Ectodermal cell (in vitro differentiated cells): Measurements from ENCODE around the gene ST8SIA5.

Experiments
- H3K27ac ChIP-seq: 2 replicates; pipeline ENCODE4 v1.7.0; 2013; ENCODE audit warnings: mild to moderate bottlenecking, low read depth, low read length; ENCODE audit not compliant: insufficient read depth, poor library complexity, severe bottlenecking
- H3K27me3 ChIP-seq: 2 replicates; pipeline ENCODE4 v1.7.0; 2013; ENCODE audit warnings: mild to moderate bottlenecking, low read length; ENCODE audit not compliant: insufficient read depth, control insufficient read depth, poor library complexity, severe bottlenecking
- H3K36me3 ChIP-seq: one replicate; pipeline ENCODE4 v1.7.0; 2013; ENCODE audit warnings: low read length; ENCODE audit not compliant: control insufficient read depth, insufficient read depth
- H3K4me1 ChIP-seq: one replicate; pipeline ENCODE4 v1.7.0; 2013; ENCODE audit warnings: low read length; ENCODE audit not compliant: control insufficient read depth, insufficient read depth
- H3K4me3 ChIP-seq: 2 replicates; pipeline ENCODE4 v1.7.0; 2013; ENCODE audit warnings: low read depth, low read length, control low read depth; ENCODE audit not compliant: insufficient read depth
- H3K9me3 ChIP-seq: 2 replicates; pipeline ENCODE4 v1.7.0; 2013; ENCODE audit warnings: mild to moderate bottlenecking, low read length, moderate library complexity; ENCODE audit not compliant: control insufficient read depth
- WGBS, 2 experiments: methylation state at CpG; one replicate each; pipeline ENCODE4 v1.1.7; 2013; ENCODE audit warnings: missing lambda C conversion rate in 2 of 2; 5-methylcytosine and 5-hydroxymethylcytosine counted together

Gene ST8SIA5

DNA sequence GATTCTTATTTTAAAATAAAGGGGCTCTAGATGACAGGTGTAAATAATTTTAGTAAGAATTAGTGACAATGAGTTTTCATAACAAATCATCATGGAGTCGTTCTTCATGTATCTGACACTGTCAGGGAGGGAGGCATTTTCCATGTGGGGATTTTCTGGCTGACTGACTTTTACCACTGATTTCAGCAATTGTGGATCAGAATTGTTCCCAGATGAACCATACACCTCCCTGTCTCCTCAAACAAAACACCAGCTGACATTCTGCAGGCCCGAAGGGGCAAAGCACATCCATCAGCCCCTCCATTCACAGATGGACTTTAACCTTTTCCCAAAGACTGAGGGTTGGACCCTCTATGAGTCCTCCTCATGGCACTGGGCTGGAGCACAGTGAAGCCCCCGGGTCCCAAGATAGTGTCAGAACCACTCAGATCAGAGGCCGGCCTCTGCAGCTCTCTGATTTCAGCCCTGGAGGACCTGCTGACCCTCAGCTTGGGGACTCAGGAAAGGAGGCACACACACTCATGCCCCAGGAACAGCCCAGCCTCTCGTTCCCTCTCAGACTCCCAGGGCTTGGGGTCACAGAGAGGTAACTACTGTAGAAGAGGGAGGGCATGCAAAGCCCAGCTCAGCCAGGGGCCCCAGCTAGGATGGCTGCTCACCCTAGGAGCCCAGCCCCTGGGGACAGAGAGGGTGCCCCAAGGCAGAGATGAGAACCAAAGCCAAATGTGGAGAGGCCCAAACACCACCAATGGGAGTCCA is 56.6 kb downstream of the ST8SIA5 start:
- Histone ChIP-seq H3K4me3 (no peak overlapping the region), H3K4me1 (no peaks in the 10 kb centered on the region), H3K27ac (no peak overlapping the region), H3K36me3 (no peaks in the 10 kb centered on the region), H3K9me3 (no peaks in the 10 kb centered on the region), H3K27me3 (no peaks in the 10 kb centered on the region)
- 87 to 88% methylated on average over 5 of the region's 5 CpGs for WGBS, 2 experiments

- Histone ChIP-seq H3K4me3 (no peak overlapping the region), H3K27me3 (no peaks in the 10 kb centered on the region)
Observed at GRCh38 chr18:46696702-46697101, 60.2 kb downstream of the ST8SIA5 start.

GRCh38 chr18:46696268-46696667 is 60.6 kb downstream of the ST8SIA5 start:
- Histone ChIP-seq H3K4me1 (no peaks in the 10 kb centered on the region), H3K27me3 (no peaks in the 10 kb centered on the region), H3K9me3 (no peaks in the 10 kb centered on the region), H3K4me3 (no peak overlapping the region), H3K27ac (no peak overlapping the region), H3K36me3 (no peaks in the 10 kb centered on the region)
- 91 to 93% methylated on average over 3 of the region's 3 CpGs for WGBS, 2 experiments

More at GRCh38 chr18:46696702-46697101, 60.2 kb downstream of the ST8SIA5 start:
- no peak overlapping the region for H3K27ac ChIP-seq
- H3K36me3 ChIP-seq: no peaks in the 10 kb centered on the region
- no peaks in the 10 kb centered on the region for H3K9me3 ChIP-seq
- no peaks in the 10 kb centered on the region for H3K4me1 ChIP-seq

DNA sequence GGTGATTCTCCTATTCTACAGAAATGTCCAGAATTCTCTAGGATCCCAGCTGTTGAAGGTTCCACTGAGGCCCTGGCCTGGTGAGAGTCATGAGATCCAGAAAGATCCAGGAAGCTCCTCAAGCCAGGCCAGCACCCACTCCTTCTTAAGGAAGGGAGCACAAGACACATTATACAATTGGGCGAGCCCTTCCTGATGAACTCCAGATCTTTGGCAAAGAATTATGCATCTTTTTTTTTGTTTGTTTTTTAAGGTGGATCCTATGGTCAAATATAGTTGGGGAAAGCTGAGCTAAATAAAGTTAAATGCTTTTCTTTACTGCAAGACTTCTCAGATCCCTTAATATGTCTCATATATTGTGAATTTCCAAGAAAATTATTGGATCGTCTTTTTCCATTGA is 62.9 kb downstream of the ST8SIA5 start:
- no peaks in the 10 kb centered on the region for H3K36me3 ChIP-seq
- H3K9me3 ChIP-seq: no peaks in the 10 kb centered on the region
- WGBS, 2 experiments: 97% methylated on average over 2 of the region's 2 CpGs
- no peaks in the 10 kb centered on the region for H3K4me1 ChIP-seq
- no peaks in the 10 kb centered on the region for H3K27me3 ChIP-seq
- no peak overlapping the region for H3K27ac ChIP-seq
- no peak overlapping the region for H3K4me3 ChIP-seq

DNA sequence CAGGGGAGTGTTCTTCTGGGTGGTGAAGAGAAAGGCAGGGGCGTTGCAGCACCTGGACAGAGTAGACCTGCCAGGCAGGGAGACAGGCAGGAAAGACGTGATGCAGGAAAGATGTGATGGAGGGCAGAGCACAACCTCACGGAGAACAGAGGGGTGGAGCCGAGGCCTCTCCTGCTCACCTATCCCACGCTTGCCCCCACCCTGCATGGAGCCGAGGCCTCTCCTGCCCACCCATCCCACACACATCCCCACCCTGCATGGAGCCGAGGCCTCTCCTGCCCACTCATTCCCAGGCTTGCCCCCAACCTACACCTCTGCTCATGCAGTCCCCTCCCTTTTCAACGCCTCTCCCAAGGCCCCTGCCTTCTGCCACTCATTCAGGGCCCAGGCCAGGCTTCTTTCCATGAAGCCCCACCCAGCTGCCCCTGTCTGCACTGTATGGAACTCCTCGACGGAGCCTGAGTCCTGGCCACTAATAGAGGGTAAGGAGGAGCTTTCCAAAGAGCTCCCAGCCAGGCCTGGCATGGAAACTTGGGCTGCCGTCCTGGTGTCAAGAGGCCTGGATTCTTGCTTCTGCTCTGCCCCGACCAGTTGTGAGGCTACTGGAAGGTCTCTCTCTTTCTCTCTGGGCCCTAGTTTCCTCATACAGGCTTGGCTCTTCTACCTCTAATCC is 67.9 kb downstream of the ST8SIA5 start:
- no peaks in the 10 kb centered on the region for H3K4me1 ChIP-seq
- H3K9me3 ChIP-seq: no peaks in the 10 kb centered on the region
- H3K4me3 ChIP-seq: no peak overlapping the region
- no peak overlapping the region for H3K27ac ChIP-seq
- 88 to 90% methylated on average over 12 of the region's 12 CpGs for WGBS, 2 experiments
- no peaks in the 10 kb centered on the region for H3K36me3 ChIP-seq
- no peaks in the 10 kb centered on the region for H3K27me3 ChIP-seq

- H3K4me3 ChIP-seq: no peak overlapping the region
- H3K4me1 ChIP-seq: no peaks in the 10 kb centered on the region
- H3K27ac ChIP-seq: no peak overlapping the region
- no peaks in the 10 kb centered on the region for H3K36me3 ChIP-seq
- H3K27me3 ChIP-seq: no peaks in the 10 kb centered on the region
- WGBS, 2 experiments: 90 to 98% methylated on average over 8 to 9 of the region's 9 CpGs
- H3K9me3 ChIP-seq: no peaks in the 10 kb centered on the region
Observed at GRCh38 chr18:46686186-46686585, 70.7 kb downstream of the ST8SIA5 start.

GRCh38 chr18:46683252-46683651 is 73.6 kb downstream of the ST8SIA5 start:
- H3K9me3 ChIP-seq: no peaks in the 10 kb centered on the region
- no peak overlapping the region for H3K4me3 ChIP-seq
- 90 to 93% methylated on average over 4 of the region's 4 CpGs for WGBS, 2 experiments
- H3K27me3 ChIP-seq: no peaks in the 10 kb centered on the region
- no peak overlapping the region for H3K27ac ChIP-seq
- H3K36me3 ChIP-seq: no peaks in the 10 kb centered on the region
- H3K4me1 ChIP-seq: no peaks in the 10 kb centered on the region

GRCh38 chr18:46680784-46681695 is 75.8 kb downstream of the ST8SIA5 start:
- H3K36me3 ChIP-seq: no peaks in the 10 kb centered on the region
- no peaks in the 10 kb centered on the region for H3K9me3 ChIP-seq
- 86 to 90% methylated on average over 12 of the region's 12 CpGs for WGBS, 2 experiments

GRCh38 chr18:46679846-46680598 is 76.8 kb downstream of the ST8SIA5 start:
- H3K27ac ChIP-seq: no peak overlapping the region
- 95 to 96% methylated on average over 52 of the region's 52 CpGs for WGBS, 2 experiments
- H3K36me3 ChIP-seq: no peaks in the 10 kb centered on the region
- H3K4me1 ChIP-seq: no peaks in the 10 kb centered on the region
- no peak overlapping the region for H3K4me3 ChIP-seq
- no peaks in the 10 kb centered on the region for H3K9me3 ChIP-seq
- H3K27me3 ChIP-seq: no peaks in the 10 kb centered on the region

More at GRCh38 chr18:46680784-46681695, 75.8 kb downstream of the ST8SIA5 start:
- H3K27ac ChIP-seq: no peak overlapping the region
- no peaks in the 10 kb centered on the region for H3K4me1 ChIP-seq
- no peaks in the 10 kb centered on the region for H3K27me3 ChIP-seq
- no peak overlapping the region for H3K4me3 ChIP-seq
